Fibroblast of lung (primary cell): ENCODE results near the gene STRBP. TPM values are rescaled to one million over a fixed set of nuclear protein-coding genes. Genes with fewer than 3 reads are reported as not detected.

Source experiments
- DNase-seq, 2 donors: peaks; one replicate each; pipeline versions ENCODE4 v3.0.0 to v3.0.0-alpha.2; 2010; ENCODE audit warnings: low read depth in 2 of 2
- H2AFZ ChIP-seq: 2 replicates; pipeline ENCODE4 v1.5.1; 2012; ENCODE audit warnings: low read length, control low read depth, inconsistent platforms
- H3K27ac ChIP-seq: 2 replicates; pipeline ENCODE4 v1.5.1; 2011; ENCODE audit warnings: low read length, control low read depth; ENCODE audit not compliant: insufficient read depth
- H3K27me3 ChIP-seq: 2 replicates; pipeline ENCODE4 v1.5.1; 2011; ENCODE audit warnings: mild to moderate bottlenecking, low read length; ENCODE audit not compliant: control insufficient read depth, insufficient read depth
- H3K36me3 ChIP-seq: 2 replicates; pipeline ENCODE4 v1.5.1; 2011; ENCODE audit warnings: low read length; ENCODE audit not compliant: control insufficient read depth, insufficient read depth
- H3K4me1 ChIP-seq: 2 replicates; pipeline ENCODE4 v1.5.1; 2011; ENCODE audit warnings: low read length; ENCODE audit not compliant: control insufficient read depth, insufficient read depth; ENCODE audit errors: extremely low read depth
- H3K4me2 ChIP-seq: 2 replicates; pipeline ENCODE4 v1.5.1; 2011; ENCODE audit warnings: low read length, control low read depth; ENCODE audit not compliant: insufficient read depth; ENCODE audit errors: extremely low read depth
- H3K4me3 ChIP-seq, 4 experiments: fragments of 200-600 bp in 1 of 4; sonication (generic) in 1 of 4; replicated peaks in 1 of 4; 2 replicates each; pipeline ENCODE4 v1.5.1; 2011 to 2016; ENCODE audit warnings: low read length in 4 of 4, low read depth in 3 of 4, mild to moderate bottlenecking in 3 of 4, control low read depth in 2 of 4, inconsistent platforms in 1 of 4, mixed read lengths in 1 of 4; ENCODE audit not compliant: insufficient read depth in 1 of 4; ENCODE audit errors: control extremely low read depth in 1 of 4
- H3K79me2 ChIP-seq: 2 replicates; pipeline ENCODE4 v1.5.1; 2012; ENCODE audit warnings: mild to moderate bottlenecking, low read length, inconsistent platforms; ENCODE audit not compliant: control insufficient read depth, insufficient read depth
- H3K9ac ChIP-seq: 2 replicates; pipeline ENCODE4 v1.5.1; 2011; ENCODE audit warnings: mild to moderate bottlenecking, low read length, control low read depth; ENCODE audit not compliant: insufficient read depth
- H3K9me3 ChIP-seq: 2 replicates; pipeline ENCODE4 v1.5.1; 2012; ENCODE audit warnings: low read depth, low read length; ENCODE audit not compliant: control insufficient read depth, insufficient read depth
- H4K20me1 ChIP-seq: 2 replicates; pipeline ENCODE4 v1.5.1; 2011; ENCODE audit warnings: low read length; ENCODE audit not compliant: control insufficient read depth, insufficient read depth; ENCODE audit errors: extremely low read depth
- CTCF ChIP-seq, 2 donors: IDR thresholded peaks in 1 of 2; conservative IDR thresholded peaks in 1 of 2; 1 replicate in 1 of 2; 2 replicates in 1 of 2; pipeline ENCODE4 v1.5.1; 2011 to 2012; ENCODE audit warnings: low read length in 2 of 2, control low read depth in 1 of 2, inconsistent platforms in 1 of 2, low read depth in 1 of 2, mild to moderate bottlenecking in 1 of 2
- EZH2 ChIP-seq: IDR thresholded peaks from 2 replicates; pipeline ENCODE4 v1.5.1; 2012; ENCODE audit warnings: low read length, control low read depth, mild to moderate bottlenecking; ENCODE audit errors: missing control alignments
- polyA plus RNA-seq, 2 donors: library from polyadenylated mRNA; depleted of rRNA in 1 of 2; stranded (reverse) in 1 of 2; unstranded in 1 of 2; fragments of >200 nt; gene quantifications; 2 replicates each; pipeline ENCODE4 v1.2.1, GENCODE V29; 2011 to 2012; ENCODE audit warnings: missing spikeins in 1 of 2
- total RNA-seq: library from RNA; depleted of rRNA; stranded (reverse); fragments of >200 nt; gene quantifications from 2 replicates; pipeline ENCODE4 v1.2.1, GENCODE V29; 2014

STRBP gene
- total and polyA plus RNA-seq, 2 donors (not counting 1 experiment from before 2014, with no cell fraction given) = 3.3 to 5.9 TPM

GRCh38 chr9:123089790-123090189 is 178.6 kb downstream of the STRBP start:
- H2AFZ ChIP-seq = no peak overlapping the region
- no peaks in the 10 kb centered on the region for H3K4me1 ChIP-seq
- no peak overlapping the region for H3K9ac ChIP-seq
- no peak for DNase-seq
- H3K27ac ChIP-seq = no peak overlapping the region
- H3K27me3 ChIP-seq = no peaks in the 10 kb centered on the region
- H3K79me2 ChIP-seq = no peaks in the 10 kb centered on the region
- no peak overlapping the region for H3K4me3 ChIP-seq
- no peak overlapping the region for H3K4me2 ChIP-seq
- peaks cover 4% of the 10 kb centered on the region for H3K36me3 ChIP-seq
- TF ChIP-seq EZH2 (no peak), CTCF (conservative IDR thresholded peaks at IDR 0.05 in 1 of 2, IDR thresholded peaks at IDR 0.05 in 1 of 2; ENCODE audit: low read depth in 1 of 2, low read length in 2 of 2) (no peak)
- no peaks in the 10 kb centered on the region for H3K9me3 ChIP-seq
- no peaks in the 10 kb centered on the region for H4K20me1 ChIP-seq

- TF ChIP-seq CTCF (conservative IDR thresholded peaks at IDR 0.05 in 1 of 2, IDR thresholded peaks at IDR 0.05 in 1 of 2; ENCODE audit: low read depth in 1 of 2, low read length in 2 of 2) (no peak), EZH2 (no peak)
- H3K9me3 ChIP-seq = no peaks in the 10 kb centered on the region
- peaks cover 4% of the 10 kb centered on the region for H3K36me3 ChIP-seq
These were observed 179.3 kb downstream of the STRBP start for GRCh38 chr9:123089040-123089439.

DNA sequence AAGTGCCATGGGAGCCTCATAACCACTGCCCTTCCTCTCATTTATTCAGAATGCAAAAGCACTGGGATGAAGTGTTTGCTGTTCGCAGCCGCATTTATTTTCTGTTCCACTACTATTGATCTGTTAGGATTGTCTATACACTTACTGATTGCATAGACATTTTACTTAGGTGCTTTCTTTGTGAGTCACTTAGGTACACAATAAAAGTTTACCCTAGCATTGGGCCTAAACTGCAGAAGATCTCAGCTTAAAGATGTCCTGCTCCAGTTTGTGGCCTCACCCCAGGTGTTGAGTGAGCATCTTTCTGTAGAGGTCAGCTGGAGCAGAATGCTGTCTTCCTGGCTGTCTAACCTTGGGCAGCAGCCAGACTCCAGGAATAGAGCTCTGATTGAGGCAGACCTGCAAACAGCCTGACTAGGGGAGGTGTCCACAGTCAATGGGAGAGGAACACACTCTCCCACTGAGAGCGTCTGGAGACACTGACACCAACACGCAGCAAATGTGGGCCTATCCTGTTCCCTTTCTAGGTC is 181.0 kb downstream of the STRBP start:
- H3K27ac ChIP-seq = no peak overlapping the region
- H3K27me3 ChIP-seq = no peaks in the 10 kb centered on the region
- no peak overlapping the region for H2AFZ ChIP-seq
- no peak for DNase-seq
- H3K9me3 ChIP-seq = no peaks in the 10 kb centered on the region
- H4K20me1 ChIP-seq = no peaks in the 10 kb centered on the region
- no peak overlapping the region for H3K4me2 ChIP-seq
- H3K4me1 ChIP-seq = no peaks in the 10 kb centered on the region
- TF ChIP-seq CTCF (conservative IDR thresholded peaks at IDR 0.05 in 1 of 2, IDR thresholded peaks at IDR 0.05 in 1 of 2; ENCODE audit: low read depth in 1 of 2, low read length in 2 of 2) (no peak), EZH2 (no peak)
- peaks cover 2% of the 10 kb centered on the region for H3K36me3 ChIP-seq
- no peak overlapping the region for H3K9ac ChIP-seq
- no peak overlapping the region for H3K4me3 ChIP-seq
- H3K79me2 ChIP-seq = no peaks in the 10 kb centered on the region

More at GRCh38 chr9:123089040-123089439, 179.3 kb downstream of the STRBP start:
- Histone ChIP-seq H3K27ac (no peak overlapping the region), H3K4me1 (no peaks in the 10 kb centered on the region), H3K79me2 (no peaks in the 10 kb centered on the region), H3K27me3 (no peaks in the 10 kb centered on the region), H3K4me2 (no peak overlapping the region), H2AFZ (no peak overlapping the region), H3K4me3 (no peak overlapping the region), H3K9ac (no peak overlapping the region), H4K20me1 (no peaks in the 10 kb centered on the region)
- DNase-seq = no peak
